Hematopoietic multipotent progenitor cell treated with erythropoietin and hydrocortisone succinate and interleukin-3 and kit ligand, for 8 days (in vitro differentiated cells): ENCODE results near the gene LPCAT1.
"Not testable (repeated sequence)": the region's sequence is repeated elsewhere in the genome, so short reads cannot be mapped to it uniquely, and the experiment has no call there.

Experiments
- DNase-seq: peaks from one replicate; pipeline ENCODE4 v3.0.0-alpha.2; 2015

The LPCAT1 gene

DNA sequence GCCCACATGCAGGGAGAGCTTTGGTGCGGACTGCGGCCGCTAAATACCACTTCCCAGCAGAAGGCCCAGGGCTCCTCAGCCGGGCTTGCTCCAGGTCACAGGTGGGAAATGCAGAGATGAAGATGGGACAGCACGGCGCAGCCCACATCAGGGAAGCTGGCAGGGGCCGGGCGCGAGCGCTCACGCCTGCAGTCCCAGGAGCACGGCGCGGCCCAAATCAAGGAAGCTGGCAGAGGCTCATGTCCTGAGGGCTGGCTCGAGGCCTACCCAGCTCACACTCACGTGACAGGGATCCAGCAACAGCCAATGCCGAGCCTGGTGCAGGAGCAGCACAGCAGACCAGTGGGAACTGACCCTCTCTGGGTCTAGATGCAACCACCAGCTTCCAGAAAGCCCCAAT is 16.3 kb downstream of the LPCAT1 start:
- DNase-seq: no peak

- no peak for DNase-seq
Measured at GRCh38 chr5:1507014-1507375, 16.8 kb downstream of the LPCAT1 start.

GRCh38 chr5:1506242-1507013 is 17.3 kb downstream of the LPCAT1 start:
- DNase-seq: no peak

- no peak for DNase-seq
Measured at GRCh38 chr5:1505506-1506241, 18.1 kb downstream of the LPCAT1 start.

DNA sequence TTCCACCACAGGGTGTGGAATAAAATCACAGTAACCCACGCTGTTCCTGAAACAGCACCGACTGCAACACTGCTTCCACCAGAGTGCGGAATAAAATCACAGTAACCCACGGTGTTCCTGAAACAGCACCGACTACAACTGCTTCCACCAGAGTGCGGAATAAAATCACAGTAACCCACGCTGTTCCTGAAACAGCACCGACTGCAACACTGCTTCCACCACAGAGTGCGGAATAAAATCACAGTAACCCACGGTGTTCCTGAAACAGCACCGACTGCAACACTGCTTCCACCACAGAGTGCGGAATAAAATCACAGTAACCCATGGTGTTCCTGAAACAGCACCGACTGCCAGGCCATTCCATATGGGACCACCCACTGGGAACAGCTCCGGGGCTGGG is 18.7 kb downstream of the LPCAT1 start:
- DNase-seq: not testable (repeated sequence)

GRCh38 chr5:1504617-1505016 is 19.1 kb downstream of the LPCAT1 start:
- DNase-seq: no peak

- DNase-seq: no peak
Measured at GRCh38 chr5:1504069-1504595, 19.6 kb downstream of the LPCAT1 start.

DNA sequence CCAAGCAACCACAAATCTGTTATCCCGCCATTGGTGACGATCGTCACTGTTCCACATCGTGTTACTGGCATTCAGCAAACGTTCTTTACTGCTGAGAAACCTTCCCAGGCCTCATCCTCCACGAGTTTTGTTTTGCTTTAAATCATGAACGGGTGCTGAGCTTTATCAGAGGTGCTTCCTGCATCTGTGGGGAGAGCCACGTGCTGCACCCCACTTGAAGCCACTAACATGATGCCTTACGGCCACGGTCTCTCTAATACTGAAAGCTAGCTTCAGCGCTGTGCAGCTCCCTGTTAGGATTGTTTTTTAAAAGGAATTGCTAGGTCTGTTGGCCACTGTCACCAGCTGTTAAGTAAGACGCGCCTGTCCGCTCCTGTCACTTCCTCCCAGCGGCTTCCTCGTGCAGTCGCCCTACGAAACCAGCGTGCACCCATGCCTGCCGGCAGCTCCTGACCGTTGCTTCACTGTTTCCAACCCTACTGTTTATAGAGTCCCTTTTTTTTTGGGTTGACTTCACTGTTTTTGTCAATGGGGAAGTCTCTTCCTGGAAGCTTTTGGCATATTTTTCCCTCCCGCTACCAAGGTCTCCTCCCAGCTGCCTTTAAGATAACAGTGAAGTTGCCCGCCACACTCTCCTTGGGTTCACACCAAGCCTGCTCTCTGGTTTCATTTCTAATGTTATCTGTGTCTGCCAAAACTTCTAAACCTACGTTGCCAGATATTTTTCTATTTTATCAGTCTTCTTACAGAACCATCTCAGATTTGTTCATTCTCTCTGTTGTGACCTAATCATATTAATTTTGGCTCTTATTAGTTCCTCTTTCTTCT is 20.3 kb downstream of the LPCAT1 start:
- peak; percentile 87 for DNase-seq

GRCh38 chr5:1502737-1503120 is 21.0 kb downstream of the LPCAT1 start:
- DNase-seq: no peak

DNA sequence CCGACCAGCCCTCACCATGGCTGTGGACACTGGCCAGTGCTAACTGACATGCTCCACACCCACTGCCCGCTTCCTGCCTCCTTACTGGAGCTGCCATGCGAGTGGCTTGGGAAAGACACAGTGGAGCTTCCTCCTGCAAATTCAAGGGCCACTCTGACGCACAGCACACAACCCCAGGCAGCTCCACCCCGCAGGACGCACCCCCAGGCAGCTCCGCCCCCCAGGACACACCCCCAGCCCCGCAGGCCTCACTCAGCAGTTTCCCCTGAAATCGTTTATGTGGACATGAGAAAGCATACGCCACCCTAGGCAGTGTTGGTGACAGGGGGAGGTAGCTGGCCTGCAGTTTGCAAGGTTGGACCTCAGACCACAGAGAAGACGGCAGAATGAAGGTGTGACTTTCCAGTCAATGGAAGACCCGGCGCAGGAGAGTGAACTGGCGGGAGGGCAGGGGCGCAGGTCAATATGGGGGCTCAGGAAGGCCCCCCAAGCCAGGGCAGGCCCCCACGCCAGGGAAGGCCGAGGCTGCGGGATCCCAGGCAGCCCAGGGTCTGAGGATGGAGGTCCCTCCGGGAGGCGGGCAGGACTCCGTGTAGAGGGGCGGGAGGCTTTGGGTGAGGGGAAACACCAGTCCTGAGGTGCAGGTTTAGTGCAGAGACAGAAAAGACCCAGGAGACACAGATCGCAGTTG is 21.6 kb downstream of the LPCAT1 start:
- DNase-seq: peak; percentile 4

- no peak for DNase-seq
Measured at GRCh38 chr5:1501372-1502045, 22.3 kb downstream of the LPCAT1 start.

DNA sequence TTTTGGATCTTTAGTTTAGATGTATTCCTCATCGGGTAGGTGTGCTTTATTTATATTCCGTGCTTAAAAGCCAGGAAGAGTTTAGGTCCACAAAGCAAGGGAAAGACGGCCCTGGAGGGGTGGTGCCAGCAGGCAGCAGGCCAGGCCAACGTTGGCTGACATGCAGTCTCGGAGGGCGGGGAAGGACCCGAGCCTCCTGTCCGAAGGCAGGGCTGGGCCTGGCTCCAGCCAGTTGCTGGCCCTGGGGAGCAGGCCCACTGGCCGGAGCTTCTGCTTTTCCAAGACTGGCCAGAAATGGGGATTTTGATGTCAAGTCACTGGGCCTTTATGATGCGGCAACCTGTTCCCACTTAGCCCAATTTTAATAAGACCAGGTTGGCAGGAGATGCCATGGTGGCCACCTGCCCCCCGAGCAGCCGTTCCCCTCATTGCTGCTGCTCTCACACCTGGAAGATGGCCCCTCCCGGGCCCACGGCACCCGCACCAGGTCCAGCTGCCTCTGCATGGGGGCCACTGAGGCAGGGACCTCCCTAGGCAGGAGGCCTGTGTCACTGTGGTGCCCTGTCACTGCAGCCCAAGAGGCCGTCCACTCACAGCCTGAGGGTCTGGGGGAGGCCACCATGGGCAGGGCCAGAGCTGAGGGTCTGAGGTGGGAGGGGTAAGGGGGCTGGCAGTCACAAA is 23.2 kb downstream of the LPCAT1 start:
- DNase-seq: no peak

DNA sequence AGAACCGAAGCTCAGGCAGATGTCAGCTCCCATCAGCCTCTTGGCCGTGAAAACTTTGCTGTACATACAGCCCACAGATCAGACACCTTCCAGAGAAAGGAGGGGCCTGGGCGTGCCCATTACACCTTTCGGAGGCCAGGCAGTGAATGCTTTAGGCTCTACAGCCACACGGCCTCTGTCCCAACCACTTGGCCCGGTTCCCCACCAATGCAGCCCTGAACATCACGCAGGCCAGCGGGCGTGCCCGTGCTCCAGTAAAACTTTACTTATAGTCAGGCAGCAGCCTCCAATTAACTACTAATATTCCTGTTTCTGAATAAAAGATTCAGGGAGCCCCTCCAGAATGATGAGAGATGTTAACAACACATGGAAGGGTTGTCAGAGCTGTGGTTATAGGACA is 23.9 kb downstream of the LPCAT1 start:
- DNase-seq: no peak

DNA sequence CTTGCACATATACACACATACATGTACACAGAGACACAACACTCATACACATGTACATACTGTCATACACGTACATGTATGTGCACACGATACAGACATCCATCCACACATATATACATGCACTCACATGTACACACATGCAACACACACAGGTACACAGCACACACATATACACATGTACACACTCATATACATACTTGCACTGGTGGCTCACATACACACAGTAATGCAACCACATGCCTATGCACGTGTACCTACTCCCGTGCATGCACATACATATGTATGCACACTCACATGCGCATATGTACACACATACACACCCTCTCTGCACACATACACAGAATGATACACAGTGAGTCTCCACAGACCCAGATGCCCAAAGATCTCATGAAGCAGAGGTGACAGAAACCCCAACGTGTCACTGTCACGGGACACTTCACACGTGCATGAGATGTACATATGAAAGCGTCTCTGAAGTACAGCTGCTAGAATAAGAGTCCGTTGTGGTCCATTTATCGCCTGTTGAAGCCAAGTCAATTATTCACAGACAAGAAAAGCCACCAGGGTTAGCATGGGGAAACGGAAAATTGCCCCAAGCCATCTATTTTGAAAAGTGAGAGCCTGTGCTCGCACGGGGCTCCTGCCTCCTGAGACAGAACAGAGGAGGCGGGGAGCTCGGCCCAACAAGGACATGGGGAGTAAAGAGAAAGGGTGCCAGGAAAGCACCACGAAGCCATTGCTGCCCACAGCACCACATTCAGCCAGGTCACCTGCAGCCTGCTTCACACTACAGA is 24.9 kb downstream of the LPCAT1 start:
- no peak for DNase-seq

- no peak for DNase-seq
Measured at GRCh38 chr5:1497795-1498622, 25.8 kb downstream of the LPCAT1 start.

DNA sequence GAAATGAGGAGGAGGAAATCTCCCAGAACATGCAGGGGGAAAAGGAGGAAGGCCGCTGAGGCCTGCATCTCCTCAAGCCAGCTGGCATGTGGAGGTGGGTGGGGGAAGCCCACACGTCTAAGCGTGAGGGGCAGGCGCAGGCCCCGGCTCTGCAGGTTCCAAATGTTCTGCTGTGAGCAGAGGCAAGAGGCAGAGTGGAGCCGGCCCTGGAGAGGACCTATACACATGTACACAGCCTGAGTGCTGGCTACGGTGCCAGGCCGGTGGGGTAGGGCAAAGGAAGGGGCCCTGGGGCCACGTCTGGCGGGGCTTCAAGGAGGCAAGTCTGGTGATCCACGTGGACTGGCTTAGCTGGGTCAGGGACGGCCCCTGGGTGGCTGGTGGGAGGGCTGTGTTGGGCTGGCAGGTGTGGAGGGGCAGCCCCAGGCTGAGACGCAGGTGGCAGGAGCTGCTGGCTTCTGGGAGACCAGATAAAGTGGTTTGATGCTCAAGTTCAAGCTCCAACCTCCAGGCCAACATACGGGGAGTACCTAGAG is 26.4 kb downstream of the LPCAT1 start:
- no peak for DNase-seq

DNA sequence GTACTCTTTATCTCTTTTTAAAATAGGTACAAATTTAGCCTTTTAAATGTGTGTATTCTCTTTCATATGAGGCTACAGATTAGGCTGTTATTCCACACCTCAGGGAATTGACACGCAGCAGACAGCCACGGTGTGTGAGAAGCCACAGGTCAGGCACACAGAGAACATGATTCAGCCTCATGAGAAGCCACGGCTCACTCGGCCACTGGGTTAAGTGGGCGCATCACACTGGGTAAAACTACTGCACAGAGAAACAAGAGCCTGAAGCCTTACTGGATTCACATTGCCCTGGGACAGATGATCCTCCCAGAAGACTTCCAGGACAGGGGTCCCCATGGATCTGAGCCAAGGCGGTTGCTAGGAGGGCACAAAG is 28.2 kb downstream of the LPCAT1 start:
- no peak for DNase-seq

DNA sequence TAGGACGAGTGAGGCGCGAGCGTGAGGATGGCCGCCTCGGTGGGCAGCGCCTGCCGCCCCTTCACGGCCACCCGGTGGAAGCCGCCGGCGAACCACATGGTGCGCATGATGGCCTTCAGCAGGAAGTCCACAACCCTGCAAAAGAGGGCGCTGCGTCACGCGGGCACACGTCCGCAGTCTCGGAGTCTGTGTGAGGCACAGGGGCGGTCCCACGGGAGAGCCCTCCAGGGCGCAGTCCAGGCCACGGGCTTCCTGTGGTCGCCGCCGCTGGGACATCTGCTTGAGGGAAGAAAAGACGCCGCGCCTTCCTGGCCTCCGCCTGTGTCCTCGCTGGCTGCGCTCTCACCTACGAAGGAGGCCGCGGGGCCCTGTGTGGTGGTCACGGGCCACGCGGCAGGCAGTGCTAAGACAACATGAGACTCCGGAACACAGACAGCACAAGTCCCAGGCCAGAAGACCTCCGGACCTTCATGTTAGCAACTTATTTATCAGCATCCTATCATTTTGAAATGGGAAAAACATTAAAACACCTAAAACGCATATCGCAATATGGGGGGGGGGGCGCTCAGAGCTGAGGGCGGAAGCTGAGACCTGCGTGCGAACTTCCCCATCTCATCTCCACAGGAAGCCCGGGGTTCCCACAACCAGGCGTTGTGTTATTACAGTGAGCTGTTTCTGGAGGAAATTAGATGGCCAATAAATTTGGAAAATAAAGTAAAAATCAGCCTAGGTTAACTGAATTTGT is 28.8 kb downstream of the LPCAT1 start:
- no peak for DNase-seq

DNA sequence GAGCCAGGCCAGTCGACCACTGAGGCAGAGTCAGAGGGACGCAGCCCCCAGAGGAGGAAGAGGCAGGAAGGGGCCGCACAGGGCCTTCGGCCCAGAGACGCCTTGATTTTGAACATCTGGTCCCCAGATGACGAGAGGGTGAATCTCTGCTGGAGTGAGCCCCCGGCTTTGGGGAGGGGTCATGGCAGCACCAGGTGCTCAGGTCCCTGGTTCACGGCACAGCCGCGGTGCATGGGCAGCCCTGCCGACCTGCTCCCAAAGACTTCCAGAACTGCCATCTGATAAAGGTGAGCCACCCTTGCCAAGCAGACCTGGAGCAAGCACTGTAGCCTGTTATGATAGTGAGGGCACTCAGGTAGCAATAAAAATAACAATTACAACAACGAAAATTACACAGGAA is 29.8 kb downstream of the LPCAT1 start:
- DNase-seq: no peak
